K562 (cell line): ENCODE measurements around the gene CACNA1C.

ENCODE experiments used
- CBX1 ChIP-seq: sonication (generic); IDR thresholded peaks from 2 replicates; pipeline ENCODE4 v1.6.1; 2016; ENCODE audit warnings: antibody characterized with exemption, low read depth, mild to moderate bottlenecking
- CREM ChIP-seq: IDR thresholded peaks from 2 replicates; pipeline ENCODE4 v1.6.1; 2014; ENCODE audit warnings: antibody characterized with exemption, low read depth
- NCOA4 ChIP-seq: fragments of 450-650 bp; IDR thresholded peaks from 2 replicates; pipeline ENCODE4 v1.6.1; 2018; ENCODE audit warnings: mild to moderate bottlenecking; ENCODE audit not compliant: partially characterized antibody
- POLR2AphosphoS5 ChIP-seq: IDR thresholded peaks from 2 replicates; pipeline ENCODE4 v1.6.1; 2011; ENCODE audit warnings: mild to moderate bottlenecking, low read depth, low read length, moderate library complexity; ENCODE audit not compliant: control insufficient read depth, insufficient read depth
- PTRF ChIP-seq: fragments of 450-650 bp; IDR thresholded peaks from 2 replicates; pipeline ENCODE4 v1.6.1; 2016; ENCODE audit warnings: mild to moderate bottlenecking, missing genetic modification characterization, missing compliant biosample characterization
- RFX5 ChIP-seq: IDR thresholded peaks from 2 replicates; pipeline ENCODE4 v1.6.1; 2011; ENCODE audit warnings: low read depth, mild to moderate bottlenecking, improper control_type of control experiment, low read length
- ZBTB1 ChIP-seq: sonication (generic); formaldehyde crosslinking; IDR thresholded peaks from 2 replicates; pipeline ENCODE4 v1.8.1; 2023; ENCODE audit warnings: missing genetic modification reagents, low read depth, mild to moderate bottlenecking, borderline replicate concordance
- ZFPM2 ChIP-seq: fragments of 250-450 bp; sonication (Bioruptor Pico); IDR thresholded peaks from 2 replicates; pipeline ENCODE4 v1.5.1; 2022; ENCODE audit warnings: mild to moderate bottlenecking
- ZNF232 ChIP-seq: sonication (generic); formaldehyde crosslinking; IDR thresholded peaks from 2 replicates; pipeline ENCODE4 v1.8.0; 2022; ENCODE audit warnings: mild to moderate bottlenecking, missing genetic modification reagents
- ZNF584 ChIP-seq: fragments of 200-800 bp; sonication (Bioruptor generic); IDR thresholded peaks from 2 replicates; pipeline ENCODE4 v1.6.1; 2016; ENCODE audit warnings: low read depth, mild to moderate bottlenecking, missing genetic modification characterization, missing compliant biosample characterization
- TF ChIP-seq, protein P1 (sequence below), 3 experiments: fragments of 200-800 bp in 1 of 3; fragments of 250-450 bp in 1 of 3; fragments of 450-650 bp in 1 of 3; sonication (Bioruptor Pico) in 1 of 3; sonication (Bioruptor generic) in 1 of 3; formaldehyde crosslinking in 1 of 3; IDR thresholded peaks; 2 replicates each; pipeline versions ENCODE4 v1.6.1 to v1.8.0; 2016 to 2022; ENCODE audit warnings: mild to moderate bottlenecking in 2 of 3, missing genetic modification characterization in 2 of 3, missing compliant biosample characterization in 1 of 3, moderate library complexity in 1 of 3
- TF ChIP-seq, protein P2 (sequence below): sonication (generic); IDR thresholded peaks from 2 replicates; pipeline ENCODE4 v1.6.1; 2016
- TF ChIP-seq, protein P3 (sequence below): sonication (generic); formaldehyde crosslinking; IDR thresholded peaks from 2 replicates; pipeline ENCODE4 v1.9.0; 2022; ENCODE audit warnings: mild to moderate bottlenecking, missing genetic modification reagents
- TF ChIP-seq, protein P4 (sequence below), 3 experiments: IDR thresholded peaks in 2 of 3; conservative IDR thresholded peaks in 1 of 3; 2 replicates each; pipeline ENCODE4 v1.5.1; 2011 to 2012; ENCODE audit warnings: low read length in 3 of 3, mild to moderate bottlenecking in 3 of 3, control low read depth in 2 of 3, improper control_type of control experiment in 1 of 3, inconsistent platforms in 1 of 3, low read depth in 1 of 3, mixed read lengths in 1 of 3, moderate library complexity in 1 of 3; ENCODE audit not compliant: insufficient read depth in 2 of 3

DNA sequence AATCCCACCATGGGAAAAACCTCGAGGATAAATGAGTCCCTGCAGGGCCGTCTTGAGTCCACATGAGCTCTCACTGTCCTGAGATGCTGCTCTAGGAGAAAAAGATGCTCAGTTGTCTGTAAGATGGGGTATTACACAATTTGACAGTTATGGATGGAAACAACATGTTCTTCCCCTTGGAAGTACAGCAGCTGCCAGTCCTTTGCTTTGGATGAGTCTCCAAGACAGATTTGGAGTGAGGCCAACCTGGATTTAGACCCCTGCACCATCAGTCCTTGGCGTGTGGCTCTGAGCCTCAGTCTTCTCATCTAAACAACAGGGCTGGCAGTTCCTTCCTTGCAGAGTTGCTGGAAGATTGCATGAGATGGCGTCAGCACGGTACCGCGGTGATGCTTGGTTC, 432.9 kb downstream of the CACNA1C start:
- TF ChIP-seq POLR2AphosphoS5 = no peak
- TF ChIP-seq ZNF584 = no peak
- no peak for TF ChIP-seq NCOA4
- TF ChIP-seq, protein P1, sequence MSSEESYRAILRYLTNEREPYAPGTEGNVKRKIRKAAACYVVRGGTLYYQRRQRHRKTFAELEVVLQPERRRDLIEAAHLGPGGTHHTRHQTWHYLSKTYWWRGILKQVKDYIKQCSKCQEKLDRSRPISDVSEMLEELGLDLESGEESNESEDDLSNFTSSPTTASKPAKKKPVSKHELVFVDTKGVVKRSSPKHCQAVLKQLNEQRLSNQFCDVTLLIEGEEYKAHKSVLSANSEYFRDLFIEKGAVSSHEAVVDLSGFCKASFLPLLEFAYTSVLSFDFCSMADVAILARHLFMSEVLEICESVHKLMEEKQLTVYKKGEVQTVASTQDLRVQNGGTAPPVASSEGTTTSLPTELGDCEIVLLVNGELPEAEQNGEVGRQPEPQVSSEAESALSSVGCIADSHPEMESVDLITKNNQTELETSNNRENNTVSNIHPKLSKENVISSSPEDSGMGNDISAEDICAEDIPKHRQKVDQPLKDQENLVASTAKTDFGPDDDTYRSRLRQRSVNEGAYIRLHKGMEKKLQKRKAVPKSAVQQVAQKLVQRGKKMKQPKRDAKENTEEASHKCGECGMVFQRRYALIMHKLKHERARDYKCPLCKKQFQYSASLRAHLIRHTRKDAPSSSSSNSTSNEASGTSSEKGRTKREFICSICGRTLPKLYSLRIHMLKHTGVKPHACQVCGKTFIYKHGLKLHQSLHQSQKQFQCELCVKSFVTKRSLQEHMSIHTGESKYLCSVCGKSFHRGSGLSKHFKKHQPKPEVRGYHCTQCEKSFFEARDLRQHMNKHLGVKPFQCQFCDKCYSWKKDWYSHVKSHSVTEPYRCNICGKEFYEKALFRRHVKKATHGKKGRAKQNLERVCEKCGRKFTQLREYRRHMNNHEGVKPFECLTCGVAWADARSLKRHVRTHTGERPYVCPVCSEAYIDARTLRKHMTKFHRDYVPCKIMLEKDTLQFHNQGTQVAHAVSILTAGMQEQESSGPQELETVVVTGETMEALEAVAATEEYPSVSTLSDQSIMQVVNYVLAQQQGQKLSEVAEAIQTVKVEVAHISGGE (CRISPR knock-in tag; IDR thresholded peaks at IDR 0.05) = no peak
- TF ChIP-seq ZFPM2 (CRISPR knock-in tag) = no peak
- no peak for TF ChIP-seq RFX5
- no peak for TF ChIP-seq PTRF (tag)
- TF ChIP-seq, protein P2, sequence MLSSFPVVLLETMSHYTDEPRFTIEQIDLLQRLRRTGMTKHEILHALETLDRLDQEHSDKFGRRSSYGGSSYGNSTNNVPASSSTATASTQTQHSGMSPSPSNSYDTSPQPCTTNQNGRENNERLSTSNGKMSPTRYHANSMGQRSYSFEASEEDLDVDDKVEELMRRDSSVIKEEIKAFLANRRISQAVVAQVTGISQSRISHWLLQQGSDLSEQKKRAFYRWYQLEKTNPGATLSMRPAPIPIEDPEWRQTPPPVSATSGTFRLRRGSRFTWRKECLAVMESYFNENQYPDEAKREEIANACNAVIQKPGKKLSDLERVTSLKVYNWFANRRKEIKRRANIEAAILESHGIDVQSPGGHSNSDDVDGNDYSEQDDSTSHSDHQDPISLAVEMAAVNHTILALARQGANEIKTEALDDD = no peak
- TF ChIP-seq, protein P3, sequence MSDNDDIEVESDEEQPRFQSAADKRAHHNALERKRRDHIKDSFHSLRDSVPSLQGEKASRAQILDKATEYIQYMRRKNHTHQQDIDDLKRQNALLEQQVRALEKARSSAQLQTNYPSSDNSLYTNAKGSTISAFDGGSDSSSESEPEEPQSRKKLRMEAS (CRISPR knock-in tag) = no peak
- no peak for TF ChIP-seq ZNF232 (CRISPR knock-in tag)
- TF ChIP-seq, protein P4, sequence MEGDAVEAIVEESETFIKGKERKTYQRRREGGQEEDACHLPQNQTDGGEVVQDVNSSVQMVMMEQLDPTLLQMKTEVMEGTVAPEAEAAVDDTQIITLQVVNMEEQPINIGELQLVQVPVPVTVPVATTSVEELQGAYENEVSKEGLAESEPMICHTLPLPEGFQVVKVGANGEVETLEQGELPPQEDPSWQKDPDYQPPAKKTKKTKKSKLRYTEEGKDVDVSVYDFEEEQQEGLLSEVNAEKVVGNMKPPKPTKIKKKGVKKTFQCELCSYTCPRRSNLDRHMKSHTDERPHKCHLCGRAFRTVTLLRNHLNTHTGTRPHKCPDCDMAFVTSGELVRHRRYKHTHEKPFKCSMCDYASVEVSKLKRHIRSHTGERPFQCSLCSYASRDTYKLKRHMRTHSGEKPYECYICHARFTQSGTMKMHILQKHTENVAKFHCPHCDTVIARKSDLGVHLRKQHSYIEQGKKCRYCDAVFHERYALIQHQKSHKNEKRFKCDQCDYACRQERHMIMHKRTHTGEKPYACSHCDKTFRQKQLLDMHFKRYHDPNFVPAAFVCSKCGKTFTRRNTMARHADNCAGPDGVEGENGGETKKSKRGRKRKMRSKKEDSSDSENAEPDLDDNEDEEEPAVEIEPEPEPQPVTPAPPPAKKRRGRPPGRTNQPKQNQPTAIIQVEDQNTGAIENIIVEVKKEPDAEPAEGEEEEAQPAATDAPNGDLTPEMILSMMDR (IDR thresholded peaks at IDR 0.05 in 2 of 3, conservative IDR thresholded peaks at IDR 0.05 in 1 of 3; ENCODE audit: insufficient read depth in 2 of 3, low read depth in 1 of 3, low read length in 3 of 3) = no peak
- TF ChIP-seq ZBTB1 (CRISPR knock-in tag) = no peak
- TF ChIP-seq CREM = no peak
- no peak for TF ChIP-seq CBX1
